Panc1 (cell line): ENCODE measurements around the gene RRP9.

ENCODE experiments used
- POLR2AphosphoS5 ChIP-seq: IDR thresholded peaks from 2 replicates; pipeline ENCODE4 v1.6.1; 2012; ENCODE audit warnings: mild to moderate bottlenecking, low read depth, low read length, moderate library complexity
- SIN3A ChIP-seq: IDR thresholded peaks from 2 replicates; pipeline ENCODE4 v1.6.1; 2012; ENCODE audit warnings: low read depth, mild to moderate bottlenecking, low read length, moderate library complexity, borderline replicate concordance; ENCODE audit not compliant: insufficient read depth
- TF ChIP-seq, protein P1 (sequence below): fragments of 450-650 bp; IDR thresholded peaks from 2 replicates; pipeline ENCODE4 v1.5.1; 2017; ENCODE audit warnings: mild to moderate bottlenecking
- TF ChIP-seq, protein P2 (sequence below), 2 experiments: IDR thresholded peaks; 2 replicates each; pipeline ENCODE4 v1.6.1; 2011 to 2012; ENCODE audit warnings: low read depth in 2 of 2, control low read depth in 1 of 2, low read length in 1 of 2, mild to moderate bottlenecking in 1 of 2, moderate library complexity in 1 of 2; ENCODE audit not compliant: insufficient read depth in 1 of 2

DNA sequence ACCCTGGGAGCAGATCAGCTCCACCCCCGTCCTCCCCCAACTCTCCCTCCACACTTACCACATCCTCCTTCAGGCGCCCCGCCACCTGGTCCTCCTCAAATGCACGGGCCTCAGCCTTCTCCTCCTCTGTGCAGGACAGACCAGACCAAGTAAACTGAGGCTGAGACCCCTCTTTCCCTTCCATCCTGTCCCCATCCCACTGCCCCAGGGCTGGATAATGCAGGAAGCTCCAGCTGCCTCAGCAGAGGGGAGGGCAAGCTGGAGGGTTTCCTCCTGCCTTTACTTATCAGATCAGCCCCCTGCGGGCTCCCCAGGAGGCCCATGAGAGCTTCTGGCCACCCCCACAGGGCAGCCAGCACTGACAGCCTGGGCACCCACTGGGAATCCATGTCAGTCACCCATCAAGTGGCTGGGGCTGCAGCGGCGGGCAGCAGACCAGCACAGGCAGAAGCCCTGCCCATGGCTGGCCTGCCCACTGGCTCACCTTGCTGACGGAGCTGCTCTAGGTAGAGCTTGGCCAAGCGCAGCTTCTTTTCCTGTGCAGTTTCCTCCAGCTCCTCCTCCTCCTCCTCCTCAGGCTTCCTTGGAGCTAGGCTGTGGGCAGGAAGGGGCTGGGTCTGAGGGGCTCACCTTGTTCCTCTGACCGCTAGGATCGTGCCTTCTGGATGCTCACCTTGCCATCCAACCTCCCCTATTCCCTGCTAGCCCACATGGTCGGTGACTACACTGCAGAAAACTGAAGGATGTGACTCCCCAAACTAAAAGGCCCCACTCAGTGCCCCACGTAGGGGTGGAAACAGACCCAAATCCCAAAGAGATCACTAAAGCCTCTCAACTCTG is 3.9 kb downstream of the RRP9 start:
- TF ChIP-seq, protein P1, sequence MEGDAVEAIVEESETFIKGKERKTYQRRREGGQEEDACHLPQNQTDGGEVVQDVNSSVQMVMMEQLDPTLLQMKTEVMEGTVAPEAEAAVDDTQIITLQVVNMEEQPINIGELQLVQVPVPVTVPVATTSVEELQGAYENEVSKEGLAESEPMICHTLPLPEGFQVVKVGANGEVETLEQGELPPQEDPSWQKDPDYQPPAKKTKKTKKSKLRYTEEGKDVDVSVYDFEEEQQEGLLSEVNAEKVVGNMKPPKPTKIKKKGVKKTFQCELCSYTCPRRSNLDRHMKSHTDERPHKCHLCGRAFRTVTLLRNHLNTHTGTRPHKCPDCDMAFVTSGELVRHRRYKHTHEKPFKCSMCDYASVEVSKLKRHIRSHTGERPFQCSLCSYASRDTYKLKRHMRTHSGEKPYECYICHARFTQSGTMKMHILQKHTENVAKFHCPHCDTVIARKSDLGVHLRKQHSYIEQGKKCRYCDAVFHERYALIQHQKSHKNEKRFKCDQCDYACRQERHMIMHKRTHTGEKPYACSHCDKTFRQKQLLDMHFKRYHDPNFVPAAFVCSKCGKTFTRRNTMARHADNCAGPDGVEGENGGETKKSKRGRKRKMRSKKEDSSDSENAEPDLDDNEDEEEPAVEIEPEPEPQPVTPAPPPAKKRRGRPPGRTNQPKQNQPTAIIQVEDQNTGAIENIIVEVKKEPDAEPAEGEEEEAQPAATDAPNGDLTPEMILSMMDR: no peak
- TF ChIP-seq SIN3A: no peak
- TF ChIP-seq, protein P2, sequence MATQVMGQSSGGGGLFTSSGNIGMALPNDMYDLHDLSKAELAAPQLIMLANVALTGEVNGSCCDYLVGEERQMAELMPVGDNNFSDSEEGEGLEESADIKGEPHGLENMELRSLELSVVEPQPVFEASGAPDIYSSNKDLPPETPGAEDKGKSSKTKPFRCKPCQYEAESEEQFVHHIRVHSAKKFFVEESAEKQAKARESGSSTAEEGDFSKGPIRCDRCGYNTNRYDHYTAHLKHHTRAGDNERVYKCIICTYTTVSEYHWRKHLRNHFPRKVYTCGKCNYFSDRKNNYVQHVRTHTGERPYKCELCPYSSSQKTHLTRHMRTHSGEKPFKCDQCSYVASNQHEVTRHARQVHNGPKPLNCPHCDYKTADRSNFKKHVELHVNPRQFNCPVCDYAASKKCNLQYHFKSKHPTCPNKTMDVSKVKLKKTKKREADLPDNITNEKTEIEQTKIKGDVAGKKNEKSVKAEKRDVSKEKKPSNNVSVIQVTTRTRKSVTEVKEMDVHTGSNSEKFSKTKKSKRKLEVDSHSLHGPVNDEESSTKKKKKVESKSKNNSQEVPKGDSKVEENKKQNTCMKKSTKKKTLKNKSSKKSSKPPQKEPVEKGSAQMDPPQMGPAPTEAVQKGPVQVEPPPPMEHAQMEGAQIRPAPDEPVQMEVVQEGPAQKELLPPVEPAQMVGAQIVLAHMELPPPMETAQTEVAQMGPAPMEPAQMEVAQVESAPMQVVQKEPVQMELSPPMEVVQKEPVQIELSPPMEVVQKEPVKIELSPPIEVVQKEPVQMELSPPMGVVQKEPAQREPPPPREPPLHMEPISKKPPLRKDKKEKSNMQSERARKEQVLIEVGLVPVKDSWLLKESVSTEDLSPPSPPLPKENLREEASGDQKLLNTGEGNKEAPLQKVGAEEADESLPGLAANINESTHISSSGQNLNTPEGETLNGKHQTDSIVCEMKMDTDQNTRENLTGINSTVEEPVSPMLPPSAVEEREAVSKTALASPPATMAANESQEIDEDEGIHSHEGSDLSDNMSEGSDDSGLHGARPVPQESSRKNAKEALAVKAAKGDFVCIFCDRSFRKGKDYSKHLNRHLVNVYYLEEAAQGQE (IDR thresholded peaks at IDR 0.05; ENCODE audit: insufficient read depth in 1 of 2, low read depth in 2 of 2, low read length in 1 of 2): no peak
- TF ChIP-seq POLR2AphosphoS5: no peak
